Transverse colon (tissue), 3 donors: ENCODE measurements around the gene COMMD1.

Experiments
- CTCF ChIP-seq, 5 experiments: fragments of 200-600 bp in 3 of 5; fragments of 450-650 bp in 2 of 5; sonication (generic) in 3 of 5; IDR thresholded peaks; 1 replicate in 2 of 5; 2 replicates in 3 of 5; pipeline ENCODE4 v1.5.1; 2016 to 2017; ENCODE audit warnings: antibody characterized with exemption in 5 of 5, inconsistent platforms in 3 of 5, mild to moderate bottlenecking in 2 of 5, moderate library complexity in 1 of 5
- POLR2A ChIP-seq: fragments of 450-650 bp; IDR thresholded peaks from one replicate; pipeline ENCODE4 v1.6.1; 2016; ENCODE audit warnings: antibody characterized with exemption, mild to moderate bottlenecking, moderate library complexity

GRCh38 chr2:61887717-61888266 is 17.7 kb upstream of the COMMD1 start:
- TF ChIP-seq CTCF (IDR thresholded peaks at IDR 0.05) (no peak), POLR2A (no peak)
